Endothelial cell of umbilical vein (primary cell): Measurements from ENCODE around the gene ASCL3.

Source experiments
- EZH2 ChIP-seq: IDR thresholded peaks from 2 replicates; pipeline ENCODE4 v1.6.1; 2012; ENCODE audit warnings: borderline replicate concordance, low read depth, mild to moderate bottlenecking, moderate library complexity, low read length, inconsistent platforms; ENCODE audit not compliant: severe bottlenecking
- JUN ChIP-seq: IDR thresholded peaks from 2 replicates; pipeline ENCODE4 v1.6.1; 2011; ENCODE audit warnings: borderline replicate concordance, low read depth; ENCODE audit not compliant: insufficient read length, insufficient read depth
- POLR2A ChIP-seq: IDR thresholded peaks from 2 replicates; pipeline ENCODE4 v1.6.1; 2012; ENCODE audit warnings: low read depth, mild to moderate bottlenecking, control low read depth, low read length
- POLR2AphosphoS5 ChIP-seq: IDR thresholded peaks from 2 replicates; pipeline ENCODE4 v1.6.1; 2012; ENCODE audit warnings: low read depth, mild to moderate bottlenecking, control low read depth, low read length, moderate library complexity; ENCODE audit not compliant: insufficient read depth
- TF ChIP-seq, protein P1 (sequence below), 2 donors: IDR thresholded peaks; 1 replicate in 1 of 2; 2 replicates in 1 of 2; pipeline ENCODE4 v1.5.1; 2011; ENCODE audit warnings: low read length in 2 of 2, mild to moderate bottlenecking in 2 of 2, moderate library complexity in 2 of 2, control low read depth in 1 of 2, inconsistent platforms in 1 of 2, low read depth in 1 of 2; ENCODE audit not compliant: insufficient read depth in 1 of 2; ENCODE audit errors: extremely low read depth in 1 of 2
- TF ChIP-seq, protein P2 (sequence below): IDR thresholded peaks from 2 replicates; pipeline ENCODE4 v1.6.1; 2011; ENCODE audit not compliant: insufficient read depth, insufficient read length

DNA sequence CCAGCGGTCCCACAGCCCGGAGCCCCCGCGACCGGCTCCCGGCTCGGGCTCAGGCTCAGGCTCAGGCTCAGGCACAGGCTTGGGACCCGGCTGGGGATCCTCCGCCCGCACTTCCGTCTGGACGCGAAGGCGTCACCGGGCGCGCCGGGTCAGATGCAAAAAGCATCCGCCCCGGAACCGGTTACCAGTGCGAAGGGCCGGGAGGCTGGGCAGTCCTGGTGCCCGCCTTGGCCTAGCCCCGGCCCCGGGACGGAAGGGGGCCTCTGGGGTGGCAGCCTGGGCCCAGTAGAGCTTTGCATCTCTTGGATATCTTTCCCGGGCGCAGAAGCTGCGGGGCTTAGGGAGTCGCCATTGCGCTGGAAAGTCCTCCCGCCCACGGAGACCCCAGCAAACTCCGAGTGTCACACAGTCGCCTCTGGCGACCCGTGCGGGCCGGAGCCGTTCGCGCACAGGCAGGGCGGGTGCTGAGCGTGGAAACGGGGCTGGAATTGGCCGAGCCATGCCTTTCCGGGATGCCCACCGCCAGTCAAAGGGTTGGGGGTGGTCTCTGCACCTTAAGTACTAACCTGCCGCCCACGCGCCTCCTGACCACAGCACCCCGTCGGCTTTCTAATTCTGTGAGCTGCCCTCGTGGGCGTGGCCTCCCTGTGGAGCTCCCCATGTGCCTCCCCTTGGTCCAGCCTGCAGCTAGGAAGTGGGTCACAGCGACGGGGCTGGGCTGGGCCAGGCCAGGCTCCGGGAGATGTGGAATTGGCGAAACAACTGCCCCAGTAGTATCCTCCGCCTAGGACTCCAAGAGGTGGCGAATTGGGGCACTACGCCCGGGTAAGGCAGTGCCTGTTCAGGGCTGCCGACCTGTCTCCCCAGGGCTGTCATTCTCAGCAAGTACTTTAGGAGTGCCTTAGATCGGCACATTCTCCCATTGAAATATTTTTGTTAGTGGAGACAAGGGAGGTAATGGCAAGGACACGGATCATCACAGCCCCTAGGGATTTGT, 21.8 kb upstream of the ASCL3 start, which contains the start of gene TMEM9B:
- TF ChIP-seq JUN (no peak), POLR2A (peak; percentile 96), EZH2 (no peak), POLR2AphosphoS5 (peak; percentile 83)
- TF ChIP-seq, protein P1, sequence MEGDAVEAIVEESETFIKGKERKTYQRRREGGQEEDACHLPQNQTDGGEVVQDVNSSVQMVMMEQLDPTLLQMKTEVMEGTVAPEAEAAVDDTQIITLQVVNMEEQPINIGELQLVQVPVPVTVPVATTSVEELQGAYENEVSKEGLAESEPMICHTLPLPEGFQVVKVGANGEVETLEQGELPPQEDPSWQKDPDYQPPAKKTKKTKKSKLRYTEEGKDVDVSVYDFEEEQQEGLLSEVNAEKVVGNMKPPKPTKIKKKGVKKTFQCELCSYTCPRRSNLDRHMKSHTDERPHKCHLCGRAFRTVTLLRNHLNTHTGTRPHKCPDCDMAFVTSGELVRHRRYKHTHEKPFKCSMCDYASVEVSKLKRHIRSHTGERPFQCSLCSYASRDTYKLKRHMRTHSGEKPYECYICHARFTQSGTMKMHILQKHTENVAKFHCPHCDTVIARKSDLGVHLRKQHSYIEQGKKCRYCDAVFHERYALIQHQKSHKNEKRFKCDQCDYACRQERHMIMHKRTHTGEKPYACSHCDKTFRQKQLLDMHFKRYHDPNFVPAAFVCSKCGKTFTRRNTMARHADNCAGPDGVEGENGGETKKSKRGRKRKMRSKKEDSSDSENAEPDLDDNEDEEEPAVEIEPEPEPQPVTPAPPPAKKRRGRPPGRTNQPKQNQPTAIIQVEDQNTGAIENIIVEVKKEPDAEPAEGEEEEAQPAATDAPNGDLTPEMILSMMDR (IDR thresholded peaks at IDR 0.05; ENCODE audit: extremely low read depth in 1 of 2, insufficient read depth in 1 of 2, low read depth in 1 of 2, low read length in 2 of 2): no peak
- TF ChIP-seq, protein P2, sequence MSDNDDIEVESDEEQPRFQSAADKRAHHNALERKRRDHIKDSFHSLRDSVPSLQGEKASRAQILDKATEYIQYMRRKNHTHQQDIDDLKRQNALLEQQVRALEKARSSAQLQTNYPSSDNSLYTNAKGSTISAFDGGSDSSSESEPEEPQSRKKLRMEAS: peak; percentile 60
